Neutrophil (primary cell): ENCODE results near the gene DDX51.
A peak's percentile ranks its signal among the peaks of the same experiment; 100 is the strongest.

Experiments
- H3K27ac ChIP-seq: fragments of 200-600 bp; sonication (generic); 2 replicates; pipeline ENCODE4 v1.5.1; 2016; ENCODE audit warnings: mild to moderate bottlenecking, moderate library complexity
- H3K27me3 ChIP-seq: fragments of 200-600 bp; sonication (generic); 2 replicates; pipeline ENCODE4 v1.6.0; 2016; ENCODE audit warnings: mild to moderate bottlenecking
- H3K36me3 ChIP-seq: fragments of 200-600 bp; sonication (generic); 2 replicates; pipeline ENCODE4 v1.5.1; 2017
- H3K4me1 ChIP-seq, 2 experiments: fragments of 200-600 bp in 1 of 2; sonication (generic) in 1 of 2; 1 replicate in 1 of 2; 2 replicates in 1 of 2; pipeline versions ENCODE4 v1.5.1 to v1.6.1; 2013 to 2016; ENCODE audit warnings: low read depth in 1 of 2, low read length in 1 of 2, mild to moderate bottlenecking in 1 of 2, moderate library complexity in 1 of 2; ENCODE audit not compliant: control insufficient read depth in 1 of 2, insufficient read depth in 1 of 2
- H3K4me3 ChIP-seq, 2 experiments: fragments of 200-600 bp in 1 of 2; sonication (generic) in 1 of 2; 1 replicate in 1 of 2; 2 replicates in 1 of 2; pipeline ENCODE4 v1.5.1; 2013 to 2016; ENCODE audit warnings: low read depth in 1 of 2, low read length in 1 of 2, mild to moderate bottlenecking in 1 of 2, moderate library complexity in 1 of 2
- H3K9me3 ChIP-seq: fragments of 200-600 bp; sonication (generic); 2 replicates; pipeline ENCODE4 v1.5.1; 2016
- CTCF ChIP-seq: fragments of 200-600 bp; sonication (generic); IDR thresholded peaks from 2 replicates; pipeline ENCODE4 v1.5.1; 2016; ENCODE audit warnings: antibody characterized with exemption

Gene DDX51

GRCh38 chr12:132186208-132186856 is 42.2 kb upstream of the DDX51 start:
- TF ChIP-seq CTCF = no peak
- Histone ChIP-seq H3K36me3 (no peaks in the 10 kb centered on the region), H3K4me3 (peak overlapping the region; percentile 39 to 51), H3K4me1 (peaks cover 21 to 28% of the 10 kb centered on the region in 2 experiments), H3K27ac (peak overlapping the region; percentile 34), H3K27me3 (peaks cover 89% of the 10 kb centered on the region), H3K9me3 (no peaks in the 10 kb centered on the region)

DNA sequence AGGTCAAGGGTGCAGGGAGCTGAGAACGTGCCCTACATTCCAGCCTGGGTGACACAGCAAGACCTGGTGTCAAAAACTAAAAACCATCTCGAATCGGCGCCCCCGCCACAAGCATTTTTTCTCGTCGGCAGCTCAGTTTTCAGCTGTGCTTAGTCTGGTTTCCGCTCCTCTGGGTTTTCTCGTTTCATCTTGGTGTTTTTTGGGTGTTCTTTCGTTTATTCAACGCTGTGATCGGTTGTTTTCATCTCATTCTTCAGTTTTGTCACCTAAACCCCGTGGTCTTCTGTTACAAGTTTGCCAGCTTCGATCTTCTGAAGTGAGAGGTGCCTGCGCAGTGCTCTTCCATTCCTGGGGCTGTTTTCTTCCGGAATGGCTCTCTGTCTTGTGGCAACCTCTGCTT is 41.6 kb upstream of the DDX51 start:
- Histone ChIP-seq H3K9me3 (no peaks in the 10 kb centered on the region), H3K27ac (no peak overlapping the region), H3K4me3 (peak overlapping the region; percentile 39 to 51), H3K4me1 (peaks cover 21 to 28% of the 10 kb centered on the region in 2 experiments), H3K27me3 (peaks cover 83% of the 10 kb centered on the region), H3K36me3 (no peaks in the 10 kb centered on the region)
- TF ChIP-seq CTCF = no peak

DNA sequence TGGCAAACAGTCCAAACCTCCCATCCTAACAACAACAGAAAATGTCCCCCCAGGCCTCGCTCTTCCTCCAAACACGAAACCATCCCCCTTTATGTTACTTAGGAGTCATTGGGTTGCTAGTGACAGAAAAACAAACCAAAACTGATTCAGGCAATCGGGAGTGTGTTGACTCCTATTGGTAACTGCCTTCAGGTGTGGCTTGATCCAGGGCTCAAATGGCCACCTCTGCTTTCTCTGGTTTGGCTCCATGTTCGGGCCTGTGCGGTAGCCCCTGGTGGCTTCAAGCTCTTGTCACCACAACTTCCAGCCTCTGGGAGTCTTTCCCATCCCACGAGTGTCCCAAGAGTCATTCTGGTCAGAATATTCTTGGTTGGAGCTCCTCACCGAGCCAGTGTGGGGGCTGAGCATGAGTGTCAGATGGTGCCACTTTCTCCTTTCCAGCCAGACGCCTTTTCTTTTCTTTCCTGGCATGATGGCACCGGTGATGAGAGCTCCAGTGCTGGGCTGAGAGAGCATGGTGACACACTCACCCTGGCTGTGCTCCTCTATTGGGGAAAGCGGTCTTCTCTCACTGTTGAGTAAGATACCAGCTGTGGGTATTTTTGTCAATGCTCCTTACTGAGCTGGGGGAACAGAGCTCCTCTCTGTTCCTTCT is 38.7 kb upstream of the DDX51 start:
- H3K9me3 ChIP-seq = no peaks in the 10 kb centered on the region
- H3K27ac ChIP-seq = no peak overlapping the region
- TF ChIP-seq CTCF = no peak
- no peak overlapping the region for H3K4me3 ChIP-seq
- H3K27me3 ChIP-seq = peaks cover 69% of the 10 kb centered on the region
- peaks cover 6 to 21% of the 10 kb centered on the region in 2 experiments for H3K4me1 ChIP-seq
- no peaks in the 10 kb centered on the region for H3K36me3 ChIP-seq

GRCh38 chr12:132182206-132182710 is 38.1 kb upstream of the DDX51 start:
- H3K4me3 ChIP-seq = no peak overlapping the region
- no peak overlapping the region for H3K27ac ChIP-seq
- no peaks in the 10 kb centered on the region for H3K36me3 ChIP-seq
- no peaks in the 10 kb centered on the region for H3K9me3 ChIP-seq
- H3K4me1 ChIP-seq = peaks cover 6 to 21% of the 10 kb centered on the region in 2 experiments
- peaks cover 63% of the 10 kb centered on the region for H3K27me3 ChIP-seq
- no peak for TF ChIP-seq CTCF

- no peak for TF ChIP-seq CTCF
- peaks cover 6 to 18% of the 10 kb centered on the region in 2 experiments for H3K4me1 ChIP-seq
- peaks cover 57% of the 10 kb centered on the region for H3K27me3 ChIP-seq
Observed at GRCh38 chr12:132181570-132182200, 37.6 kb upstream of the DDX51 start.

More at GRCh38 chr12:132181570-132182200, 37.6 kb upstream of the DDX51 start:
- Histone ChIP-seq H3K27ac (no peak overlapping the region), H3K36me3 (no peaks in the 10 kb centered on the region), H3K4me3 (no peak overlapping the region), H3K9me3 (no peaks in the 10 kb centered on the region)
